Measurements from ENCODE around the gene TAF1B. TPM values are rescaled to one million over a fixed set of nuclear protein-coding genes. Genes with fewer than 3 reads are reported as not detected.

Gene TAF1B
- total RNA-seq, 3 donors from 2014 or later, result 17.0 to 21.6 (median 20.3) TPM

- no peaks in the 10 kb centered on the region for H3K27me3 ChIP-seq
- intact Hi-C loops (cut with DNase I; ENCODE audit: low total_unique reads), result no loop called here
- TF ChIP-seq POLR2AphosphoS5 (IDR thresholded peaks at IDR 0.05), result no peak
- no peak for TF ChIP-seq POLR2A (IDR thresholded peaks at IDR 0.05)
- TF ChIP-seq CTCF (IDR thresholded peaks at IDR 0.05), result no peak
Measured at GRCh38 chr2:9971890-9972289, 128.6 kb downstream of the TAF1B start.

GRCh38 chr2:9972621-9973479 is 129.6 kb downstream of the TAF1B start:
- Histone ChIP-seq H3K9me3 (no peaks in the 10 kb centered on the region), H3K4me3 (peak overlapping the region in 1 of 3 donors; percentile 21), H3K36me3 (no peaks in the 10 kb centered on the region), H3K27me3 (no peaks in the 10 kb centered on the region), H3K27ac (peak overlapping the region; percentile 79 to 86), H3K4me1 (peaks cover 4 to 8% of the 10 kb centered on the region in 2 donors)
- TF ChIP-seq POLR2AphosphoS5 (IDR thresholded peaks at IDR 0.05) (peak in 1 of 3 donors; percentile 21), POLR2A (IDR thresholded peaks at IDR 0.05) (no peak)
- peak in 1 of 2 donors; percentile 67 for DNase-seq (ENCODE audit: low spot score in 2 of 2)
- intact Hi-C loops (cut with DNase I; ENCODE audit: low total_unique reads), result no loop called here

More at GRCh38 chr2:9971890-9972289, 128.6 kb downstream of the TAF1B start:
- no peaks in the 10 kb centered on the region for H3K9me3 ChIP-seq
- no peak overlapping the region for H3K4me3 ChIP-seq
- peaks cover 4 to 15% of the 10 kb centered on the region in 2 donors for H3K4me1 ChIP-seq
- no peak for DNase-seq (ENCODE audit: low spot score in 2 of 2)
- peak overlapping the region; percentile 79 to 86 for H3K27ac ChIP-seq
- H3K36me3 ChIP-seq, result no peaks in the 10 kb centered on the region

GRCh38 chr2:9973690-9974089 is 130.4 kb downstream of the TAF1B start:
- no peak for TF ChIP-seq POLR2AphosphoS5 (IDR thresholded peaks at IDR 0.05)
- TF ChIP-seq CTCF (IDR thresholded peaks at IDR 0.05), result no peak
- TF ChIP-seq POLR2A (IDR thresholded peaks at IDR 0.05), result no peak
- H3K36me3 ChIP-seq, result no peaks in the 10 kb centered on the region
- peak overlapping the region; percentile 79 to 86 for H3K27ac ChIP-seq

GRCh38 chr2:9974343-9974742 is 131.1 kb downstream of the TAF1B start:
- Histone ChIP-seq H3K27me3 (no peaks in the 10 kb centered on the region), H3K27ac (peak overlapping the region in 1 of 2 donors; percentile 86), H3K4me1 (peaks cover 4 to 11% of the 10 kb centered on the region in 2 donors), H3K36me3 (no peaks in the 10 kb centered on the region), H3K4me3 (no peak overlapping the region), H3K9me3 (no peaks in the 10 kb centered on the region)
- intact Hi-C loops (cut with DNase I; ENCODE audit: low total_unique reads), result no loop called here
- TF ChIP-seq CTCF (IDR thresholded peaks at IDR 0.05) (no peak), POLR2A (IDR thresholded peaks at IDR 0.05) (no peak), POLR2AphosphoS5 (IDR thresholded peaks at IDR 0.05) (no peak)
- no peak for DNase-seq (ENCODE audit: low spot score in 2 of 2)

More at GRCh38 chr2:9973690-9974089, 130.4 kb downstream of the TAF1B start:
- intact Hi-C loops (cut with DNase I; ENCODE audit: low total_unique reads), result no loop called here
- Histone ChIP-seq H3K27me3 (no peaks in the 10 kb centered on the region), H3K4me3 (no peak overlapping the region), H3K4me1 (peaks cover 4 to 8% of the 10 kb centered on the region in 2 donors), H3K9me3 (no peaks in the 10 kb centered on the region)
- no peak for DNase-seq (ENCODE audit: low spot score in 2 of 2)

GRCh38 chr2:9975328-9975727 is 132.1 kb downstream of the TAF1B start:
- intact Hi-C loops (cut with DNase I; ENCODE audit: low total_unique reads), result no loop called here
- no peaks in the 10 kb centered on the region for H3K36me3 ChIP-seq
- no peaks in the 10 kb centered on the region for H3K27me3 ChIP-seq
- DNase-seq (ENCODE audit: low spot score in 2 of 2), result no peak
- H3K27ac ChIP-seq, result peak overlapping the region in 1 of 2 donors; percentile 65
- TF ChIP-seq CTCF (IDR thresholded peaks at IDR 0.05) (no peak), POLR2A (IDR thresholded peaks at IDR 0.05) (no peak), POLR2AphosphoS5 (IDR thresholded peaks at IDR 0.05) (no peak)
- no peaks in the 10 kb centered on the region for H3K9me3 ChIP-seq
- H3K4me1 ChIP-seq, result peaks cover 4 to 16% of the 10 kb centered on the region in 2 donors
- no peak overlapping the region for H3K4me3 ChIP-seq

Data from breast epithelium (tissue), 4 donors.